A204.1 (cell line): ENCODE data around the gene SPRYD7.
"Not testable (repeated sequence)": the region's sequence is repeated elsewhere in the genome, so short reads cannot be mapped to it uniquely, and the experiment has no call there.

ENCODE experiments used
- FAIRE-seq: peaks from 2 replicates; lab custom pipeline; 2012; peaks lifted over from hg19 to GRCh38; lab: Jason Lieb, UNC

Gene SPRYD7

DNA sequence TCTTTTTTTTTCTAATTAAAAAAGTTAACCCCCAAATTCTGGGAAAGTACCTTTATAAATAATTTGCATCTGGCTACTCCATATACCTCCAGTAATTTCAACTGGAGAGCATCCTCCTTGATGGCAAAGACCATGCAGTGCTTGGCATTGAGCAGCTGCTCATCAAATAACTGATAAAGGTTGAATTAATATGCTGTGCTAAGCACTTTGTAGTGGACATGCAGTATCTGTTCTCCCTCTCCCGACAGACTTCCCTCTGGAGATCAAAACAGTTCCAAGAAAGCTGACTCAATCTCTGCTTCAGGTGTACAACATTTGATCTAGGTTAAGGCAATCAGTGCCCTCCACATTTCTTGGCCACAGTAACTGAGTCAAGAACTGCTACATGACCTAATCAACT, 3.3 kb downstream of the SPRYD7 start:
- FAIRE-seq = no peak

DNA sequence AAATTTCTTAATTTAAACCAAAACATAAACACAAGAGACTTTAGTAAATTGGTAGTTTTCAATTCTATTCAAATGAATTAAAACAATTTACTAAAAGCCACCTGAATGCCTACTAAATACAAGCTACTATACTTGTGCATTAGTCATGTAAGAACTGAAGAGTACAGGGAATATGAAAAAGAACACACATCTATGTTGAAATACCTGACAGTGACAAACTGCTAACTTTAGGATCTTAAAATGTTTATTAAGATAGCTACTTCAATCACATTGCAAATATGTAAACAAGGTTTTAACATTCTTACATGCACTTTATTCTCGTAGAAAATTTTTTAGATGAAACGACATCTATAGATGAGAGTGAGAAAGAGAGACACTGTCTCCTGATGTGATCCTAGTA, 4.1 kb downstream of the SPRYD7 start:
- no peak for FAIRE-seq

DNA sequence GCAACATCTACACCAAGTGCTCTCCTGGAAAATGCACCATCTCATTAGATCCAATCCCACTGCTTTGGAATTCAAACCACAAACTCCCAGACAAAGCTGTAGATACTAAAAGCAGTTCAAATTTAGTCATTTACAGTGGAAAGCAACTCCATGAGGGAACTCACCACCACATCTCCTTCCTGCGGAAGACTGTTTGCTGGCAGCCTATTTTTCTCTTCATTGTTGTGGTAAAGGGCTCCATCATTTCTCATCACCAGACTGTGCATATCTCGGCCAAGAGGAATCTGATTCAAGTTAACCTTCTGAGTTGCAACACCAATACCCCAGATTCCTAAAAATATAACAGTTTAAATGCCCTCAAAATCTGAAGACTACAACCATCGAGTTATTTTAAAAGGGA, 8.4 kb downstream of the SPRYD7 start:
- FAIRE-seq = no peak

DNA sequence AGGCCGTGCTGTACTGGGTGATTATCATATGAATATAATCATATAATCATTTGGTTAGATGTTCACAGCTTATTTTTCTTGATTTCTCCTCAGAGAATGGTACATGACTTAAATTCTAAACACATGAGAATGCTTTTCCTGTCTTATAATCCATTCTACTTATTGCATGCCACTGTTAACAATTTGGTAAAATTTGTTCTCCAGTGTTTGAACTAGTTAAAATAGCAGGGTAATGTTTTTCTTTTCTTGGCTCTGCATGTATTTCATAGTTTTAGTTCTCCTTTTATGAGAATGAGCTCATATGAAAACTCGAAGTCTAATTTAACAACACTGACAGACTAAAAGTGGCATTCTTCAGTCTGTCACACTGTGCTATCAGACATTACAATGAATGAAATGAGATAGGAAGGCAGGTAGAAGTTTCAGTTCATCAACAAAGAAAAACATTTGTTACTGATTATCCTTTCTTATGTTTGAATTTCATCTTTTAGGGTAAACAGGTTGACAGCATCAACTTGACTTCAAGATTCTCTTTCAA, 10.2 kb downstream of the SPRYD7 start:
- FAIRE-seq = no peak

DNA sequence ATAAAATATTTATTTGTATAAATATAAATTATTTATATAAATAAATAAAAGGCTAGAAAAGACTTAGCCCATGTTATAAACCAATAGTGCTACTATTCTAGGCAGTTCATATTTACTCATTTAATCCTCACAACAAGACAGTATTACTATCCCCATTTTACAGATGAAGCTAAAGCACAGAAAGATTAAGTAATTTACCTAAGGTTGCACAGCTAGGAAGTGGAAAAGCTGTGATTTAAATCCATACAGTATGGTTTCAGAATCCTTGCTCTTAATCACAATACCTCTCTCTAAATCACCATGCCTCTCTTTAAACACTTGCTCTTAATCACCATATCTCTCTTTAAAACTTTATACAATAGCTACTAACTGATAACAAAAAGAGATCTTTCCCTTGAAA, 13.8 kb downstream of the SPRYD7 start:
- no peak for FAIRE-seq

DNA sequence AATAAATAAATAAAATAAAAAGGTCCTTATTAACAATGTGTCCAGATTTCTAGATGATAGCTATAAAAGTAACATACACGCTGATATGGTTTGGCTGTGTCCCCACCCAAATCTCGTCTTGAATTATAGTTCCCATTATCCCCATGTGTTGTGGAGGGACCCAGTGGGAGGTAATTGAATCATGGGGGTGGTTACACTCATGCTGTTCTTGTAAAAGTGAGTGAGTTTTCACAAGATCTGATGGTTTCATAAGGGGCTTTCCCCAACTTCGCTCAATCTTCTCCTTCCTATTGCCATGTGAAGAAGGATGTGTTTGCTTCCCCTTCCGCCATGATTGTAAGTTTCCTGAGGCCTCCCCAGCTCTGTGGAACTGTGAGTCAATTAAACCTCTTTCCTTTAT, 15.2 kb downstream of the SPRYD7 start:
- not testable (repeated sequence) for FAIRE-seq

DNA sequence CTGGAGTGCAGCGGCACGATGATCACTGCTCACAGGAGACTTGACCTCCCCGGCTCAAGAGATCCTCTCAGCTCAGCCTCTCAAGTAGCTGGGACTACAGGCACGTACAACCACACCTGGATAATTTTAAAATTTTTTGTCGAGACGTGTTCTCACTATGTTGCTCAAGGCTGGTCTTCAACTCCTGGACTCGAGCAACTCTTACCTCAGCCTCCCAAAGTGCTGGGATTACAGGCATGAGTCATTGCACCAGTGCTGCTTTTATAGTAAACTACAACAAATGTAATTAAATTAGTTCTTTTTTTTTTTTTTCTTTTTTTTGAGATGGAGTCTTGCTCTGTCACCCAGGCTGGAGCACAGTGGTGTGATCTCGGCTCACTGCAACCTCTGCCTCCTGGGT, 18.0 kb downstream of the SPRYD7 start:
- not testable (repeated sequence) for FAIRE-seq

DNA sequence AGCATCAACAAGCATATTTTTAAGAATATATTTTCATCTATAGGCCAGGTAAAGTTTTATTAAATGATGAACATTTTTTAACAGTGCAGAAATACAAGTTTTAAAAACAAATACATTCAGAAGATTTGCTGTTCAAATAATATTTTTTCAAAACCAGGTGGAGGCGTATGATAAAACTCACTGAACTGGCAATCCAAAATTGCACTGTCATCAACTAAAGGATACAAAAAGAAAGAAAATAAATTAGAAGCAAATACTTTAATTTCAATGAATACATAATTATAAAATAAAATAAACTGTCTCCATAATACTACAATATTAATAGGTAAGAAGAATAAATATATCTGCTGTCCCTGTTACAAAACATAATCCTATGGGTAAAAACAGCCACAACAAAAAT, 21.2 kb downstream of the SPRYD7 start:
- FAIRE-seq = peak; percentile 19

DNA sequence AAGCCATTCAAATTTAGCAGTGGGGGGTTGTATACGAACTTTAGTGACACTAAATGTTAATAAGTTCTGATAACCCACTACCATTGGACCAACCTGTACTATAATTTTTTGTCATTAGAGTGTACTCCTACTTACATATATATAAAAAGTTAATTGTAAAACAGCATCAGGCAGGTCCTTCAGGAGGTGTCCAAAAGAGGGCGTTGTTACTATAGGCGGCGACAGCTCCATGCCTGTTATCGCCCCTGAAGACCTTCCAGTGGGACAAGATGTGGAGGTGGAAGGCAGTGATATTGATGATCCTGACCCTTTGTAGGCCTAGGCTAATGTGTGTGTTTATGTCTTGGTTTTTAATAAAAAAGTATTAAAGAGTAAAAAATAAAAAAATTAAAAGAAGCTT, 27.5 kb downstream of the SPRYD7 start:
- FAIRE-seq = peak; percentile 87

DNA sequence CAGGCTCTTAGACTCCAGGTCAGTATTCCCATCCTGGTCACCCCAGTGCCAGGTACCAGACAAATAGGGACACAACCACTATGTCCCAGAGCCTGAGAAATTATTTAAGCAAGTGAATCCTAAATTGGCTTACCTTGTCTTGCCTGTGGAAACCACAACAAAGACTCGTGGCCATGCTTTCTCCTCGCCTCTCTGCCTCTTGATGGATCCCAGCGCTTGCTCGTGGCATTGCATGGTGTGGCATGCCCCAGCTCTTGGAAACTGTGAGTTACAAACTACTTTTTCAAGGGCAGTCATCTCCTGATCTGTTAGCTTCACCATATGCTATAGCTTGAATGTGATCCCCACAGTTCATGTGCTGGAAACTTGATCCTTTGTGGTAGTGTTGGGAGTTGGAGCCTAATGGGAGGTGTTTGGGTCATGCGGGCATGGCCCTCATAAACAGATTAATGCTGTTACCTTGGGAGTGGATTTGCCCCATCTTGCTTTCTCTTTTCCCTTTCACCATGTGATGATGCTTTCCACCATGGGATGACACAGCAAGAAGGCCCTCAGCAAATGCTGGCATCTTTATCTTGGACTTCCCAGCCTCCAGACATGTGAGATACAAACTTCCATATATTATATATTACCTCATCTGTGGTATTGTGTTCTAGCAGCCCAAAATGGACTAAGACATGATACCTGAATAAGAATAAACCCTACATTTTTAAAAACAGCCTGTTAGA, 31.2 kb downstream of the SPRYD7 start:
- no peak for FAIRE-seq

DNA sequence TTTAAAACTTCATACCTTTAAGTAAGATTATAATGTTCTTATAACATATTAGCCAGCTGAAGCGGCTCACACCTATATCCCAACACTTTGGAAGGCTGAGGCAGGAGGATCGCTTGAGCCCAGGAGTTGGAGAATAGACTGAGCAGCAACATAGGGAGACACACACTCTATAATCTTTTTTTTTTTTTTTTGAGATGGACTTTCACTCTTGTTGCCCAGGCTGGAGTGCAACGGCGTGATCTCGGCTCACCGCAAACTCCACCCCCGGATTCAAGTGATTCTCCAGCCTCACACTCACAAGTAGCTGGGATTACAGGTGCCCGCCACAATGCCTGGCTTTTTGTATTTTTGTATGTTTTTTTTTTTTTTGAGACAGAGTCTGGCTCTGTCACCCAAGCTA, 37.3 kb downstream of the SPRYD7 start:
- FAIRE-seq = no peak

DNA sequence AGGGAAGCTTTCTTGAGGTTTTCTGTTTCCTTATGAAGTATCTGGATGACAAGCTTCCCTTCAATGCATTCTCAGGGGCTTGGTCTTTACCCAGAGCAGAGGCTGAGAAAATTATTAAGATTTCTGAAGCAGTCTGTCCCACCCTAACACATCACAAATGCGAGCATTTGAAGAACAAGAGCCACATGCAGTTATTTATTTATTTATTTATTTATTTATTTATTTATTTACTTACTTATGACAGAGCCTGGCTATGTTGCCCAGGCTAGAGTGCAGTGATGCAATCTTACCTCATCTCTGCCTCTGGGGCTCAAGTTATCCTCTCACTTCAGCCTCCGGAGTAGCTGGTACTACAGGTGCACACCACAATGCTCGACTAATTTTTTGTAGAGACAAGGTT, 38.4 kb downstream of the SPRYD7 start:
- FAIRE-seq = no peak

DNA sequence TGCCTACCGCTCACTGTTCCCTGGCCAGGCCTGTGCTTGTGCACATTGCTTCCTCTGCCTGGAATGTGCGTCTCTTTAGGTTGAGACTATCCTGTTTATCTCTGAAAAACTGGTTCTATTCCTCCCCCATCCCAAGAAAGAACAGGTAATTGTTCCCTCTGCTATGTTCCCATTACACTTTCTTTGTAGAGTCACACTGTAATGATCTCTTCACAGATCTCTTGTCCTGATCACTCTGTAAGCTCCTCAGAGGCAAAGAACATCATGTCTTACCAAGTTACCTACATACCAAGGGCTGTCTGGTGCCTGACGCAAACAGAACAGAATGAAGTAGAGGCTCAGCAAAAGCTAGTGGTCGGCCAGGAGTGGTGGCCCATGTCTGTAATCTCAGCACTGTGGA, 40.3 kb downstream of the SPRYD7 start:
- no peak for FAIRE-seq

DNA sequence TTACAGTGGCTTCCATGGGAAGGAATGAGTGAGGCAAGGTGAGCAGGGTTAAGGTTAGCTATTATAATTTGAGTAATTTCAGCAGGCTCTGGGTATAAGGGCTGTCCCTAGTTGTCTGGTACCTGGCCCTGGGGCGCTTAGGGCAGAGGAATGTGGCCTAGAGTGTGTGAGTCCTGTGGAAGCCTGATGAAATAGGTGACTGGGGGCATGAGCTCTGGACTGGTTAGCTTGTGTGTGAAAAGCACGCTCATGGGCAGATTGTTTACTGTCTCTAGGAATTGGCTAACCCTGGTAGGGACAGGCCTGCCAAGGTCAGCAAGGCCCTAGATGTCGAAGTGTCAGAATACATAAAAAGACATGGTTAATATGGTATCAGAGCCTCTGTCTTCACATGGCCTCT, 42.5 kb downstream of the SPRYD7 start:
- no peak for FAIRE-seq

DNA sequence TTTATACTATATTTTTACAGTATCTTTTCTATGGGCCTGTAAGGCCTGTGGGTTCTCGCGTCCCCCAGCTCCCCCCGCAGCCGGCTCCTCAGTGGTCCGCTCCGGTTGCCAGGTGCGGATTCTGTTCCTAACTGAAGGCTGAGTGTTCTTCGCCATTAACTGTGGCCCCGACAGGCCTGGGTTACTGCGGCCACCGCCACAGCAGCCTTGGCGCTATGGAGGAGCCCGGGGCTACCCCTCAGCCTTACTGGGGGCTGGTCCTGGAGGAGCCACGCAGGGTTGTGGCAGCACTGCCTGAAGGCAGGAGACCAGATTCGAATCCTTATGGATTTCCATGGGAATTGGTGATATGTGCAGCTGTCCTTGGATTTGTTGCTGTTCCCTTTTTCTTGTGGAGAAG, 45.8 kb downstream of the SPRYD7 start:
- FAIRE-seq = no peak

DNA sequence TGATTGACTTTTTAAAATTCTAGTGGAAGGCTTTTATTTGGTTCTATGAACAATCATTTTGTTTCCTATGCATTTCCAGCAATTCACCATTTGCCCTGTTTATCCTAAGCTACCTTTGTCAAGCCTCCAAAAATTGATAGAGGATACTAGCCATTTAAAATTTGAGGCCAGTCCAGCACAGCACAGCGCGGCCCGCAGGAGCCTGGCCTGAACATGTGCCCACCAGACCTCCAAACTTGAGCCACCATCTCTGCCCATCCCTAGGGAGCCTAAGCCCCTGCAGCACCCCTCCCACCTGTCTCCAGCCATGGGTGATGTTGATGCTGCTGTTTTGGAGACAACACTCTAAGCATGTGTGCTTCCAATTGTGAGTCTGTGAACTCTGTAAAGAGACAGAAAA, 57.5 kb downstream of the SPRYD7 start:
- no peak for FAIRE-seq

DNA sequence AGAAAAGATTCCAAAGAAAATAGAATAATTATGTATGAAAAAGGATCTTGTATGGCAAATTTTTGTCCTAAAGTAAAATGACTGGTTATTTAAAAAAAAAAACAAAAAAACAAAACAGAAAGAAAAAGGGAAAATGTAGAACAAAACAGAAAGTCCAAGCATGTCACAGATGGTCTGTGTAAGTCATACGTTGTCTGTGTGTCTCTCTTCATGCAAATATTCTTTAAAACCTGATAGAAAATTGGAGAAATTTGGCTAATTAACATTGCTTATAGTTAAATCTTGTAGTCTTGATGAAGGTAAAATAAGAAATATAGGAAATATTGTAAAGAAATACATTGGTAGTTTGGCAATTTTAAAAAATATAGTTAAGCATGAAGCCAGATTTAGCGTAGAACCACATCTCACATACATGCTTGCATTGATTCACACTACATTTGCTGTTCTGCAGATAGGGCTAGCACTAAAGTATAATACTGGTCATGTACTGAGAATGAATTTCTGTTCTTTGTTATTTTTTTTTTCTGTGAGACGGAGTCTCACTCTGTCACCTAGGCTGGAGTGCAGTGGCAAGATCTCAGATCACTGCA, 58.4 kb downstream of the SPRYD7 start:
- FAIRE-seq = peak; percentile 63

DNA sequence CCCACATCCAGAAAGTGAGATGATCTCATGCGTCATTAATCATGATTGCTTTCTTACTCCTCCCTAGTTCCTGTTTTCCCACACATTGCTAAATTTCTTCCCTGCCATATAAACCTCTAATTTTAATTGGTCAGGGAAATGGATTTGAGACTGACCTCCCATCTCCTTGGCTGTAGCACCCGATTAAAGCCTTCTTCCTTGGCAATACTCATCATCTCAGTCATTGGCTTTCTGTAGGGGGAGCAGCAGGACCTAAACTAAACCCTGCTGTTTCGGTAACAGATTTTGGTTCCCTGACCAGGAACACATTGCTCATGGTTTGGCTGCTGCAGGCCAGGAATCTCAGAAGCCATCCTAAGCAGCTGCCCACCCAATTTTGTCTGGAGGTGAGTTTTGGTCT, 61.7 kb downstream of the SPRYD7 start:
- no peak for FAIRE-seq

DNA sequence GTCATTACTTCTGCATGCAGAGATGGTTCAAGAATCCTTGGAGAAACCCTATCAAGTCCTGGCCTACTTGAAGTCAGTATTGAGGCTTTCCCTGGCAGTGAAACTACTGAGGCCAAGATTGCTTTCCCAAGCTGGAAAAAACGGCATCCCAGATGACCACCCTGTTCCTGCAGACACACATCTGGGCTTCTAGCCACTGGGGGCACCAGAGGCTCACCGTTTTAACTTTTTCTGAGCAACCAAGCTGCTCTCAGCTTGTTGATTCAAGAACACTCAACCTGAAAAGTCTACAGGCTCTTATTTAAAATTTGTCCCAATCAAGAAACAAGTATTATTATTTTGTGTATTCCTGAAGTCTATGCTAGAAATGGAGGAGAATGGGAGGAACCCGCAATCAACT, 66.6 kb downstream of the SPRYD7 start:
- FAIRE-seq = no peak

DNA sequence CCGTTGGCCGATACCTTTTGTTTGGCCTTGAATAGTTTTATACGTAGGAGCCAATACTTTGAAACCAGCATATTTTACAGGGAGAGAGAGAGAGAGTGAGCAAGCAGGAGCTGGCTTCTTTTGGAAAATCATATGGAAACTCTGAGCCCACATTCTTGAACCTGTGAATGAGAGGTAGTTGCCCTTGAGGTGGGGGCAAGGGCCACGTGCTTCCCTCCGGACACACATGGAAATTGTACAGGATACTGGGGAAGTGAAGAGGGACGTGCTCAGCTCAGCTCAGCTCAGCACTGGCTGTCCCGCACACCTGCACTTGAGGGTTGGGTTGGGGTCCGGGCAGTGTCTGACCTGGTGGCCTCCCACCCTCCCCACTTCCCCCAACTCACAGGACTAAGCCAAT, 68.3 kb downstream of the SPRYD7 start:
- no peak for FAIRE-seq

DNA sequence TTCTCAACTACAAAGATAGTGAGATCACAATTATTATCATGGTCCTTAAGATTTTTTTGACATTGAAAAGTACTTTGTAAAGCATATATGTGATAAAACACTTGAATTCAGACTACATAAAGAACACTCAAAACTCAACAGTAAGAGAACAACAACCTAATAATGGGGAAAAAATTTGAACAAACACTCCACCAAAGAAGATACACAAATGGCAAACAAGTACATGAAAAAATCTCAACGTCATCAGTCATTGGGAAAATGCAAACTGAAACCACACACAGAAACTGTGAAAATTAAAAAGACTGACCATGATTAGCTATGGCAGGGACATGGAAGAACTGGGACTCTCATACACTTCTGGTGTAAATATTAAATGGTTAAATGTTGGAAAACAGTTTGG, 70.9 kb downstream of the SPRYD7 start:
- no peak for FAIRE-seq

DNA sequence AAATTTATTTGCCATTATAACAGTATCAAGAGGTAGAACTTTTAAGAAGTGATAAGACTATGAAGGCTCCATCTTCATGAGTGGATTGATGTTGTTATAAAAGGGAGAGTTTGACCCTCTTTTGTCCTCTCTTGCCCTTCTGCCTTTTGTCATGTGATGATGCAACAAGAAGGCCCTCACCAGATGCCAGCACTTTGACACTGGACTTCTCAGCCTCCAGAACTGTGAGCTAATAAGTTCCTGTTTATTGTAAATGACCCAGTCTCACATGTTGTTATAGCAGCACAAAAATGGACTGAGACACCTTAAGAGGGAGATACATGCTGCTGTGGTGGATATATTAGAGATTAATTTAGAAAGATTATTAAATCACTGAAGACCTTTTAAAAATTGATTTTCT, 71.6 kb downstream of the SPRYD7 start:
- no peak for FAIRE-seq
